NCI-H2107 (cell line): Measurements from ENCODE around the gene RUNX2.

Experiments used
- DNase-seq: peaks from one replicate; lab custom pipeline; 2025; lab: John Stamatoyannopoulos, UW

RUNX2 gene

DNA sequence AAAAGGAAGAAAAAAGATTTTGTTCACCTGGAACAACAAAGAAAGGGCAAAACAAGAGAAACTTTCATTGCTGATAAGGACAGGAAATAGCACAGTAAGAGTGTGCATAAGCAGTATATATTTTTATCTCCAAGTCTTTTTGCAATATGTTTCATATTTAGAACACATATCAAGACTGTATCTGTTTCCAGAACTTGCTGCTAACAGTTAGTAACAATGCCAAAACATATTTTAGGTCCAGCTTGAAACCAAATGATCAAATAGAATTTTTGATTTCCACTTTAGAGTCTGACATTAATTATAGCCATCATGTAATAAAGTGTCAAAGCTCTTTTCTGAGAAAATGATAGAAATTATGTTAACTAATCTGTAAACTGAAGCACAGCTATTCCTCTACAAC is 193.1 kb downstream of the RUNX2 start:
- no peak for DNase-seq

GRCh38 chr6:45522486-45522885 is 194.4 kb downstream of the RUNX2 start:
- DNase-seq, result no peak

DNA sequence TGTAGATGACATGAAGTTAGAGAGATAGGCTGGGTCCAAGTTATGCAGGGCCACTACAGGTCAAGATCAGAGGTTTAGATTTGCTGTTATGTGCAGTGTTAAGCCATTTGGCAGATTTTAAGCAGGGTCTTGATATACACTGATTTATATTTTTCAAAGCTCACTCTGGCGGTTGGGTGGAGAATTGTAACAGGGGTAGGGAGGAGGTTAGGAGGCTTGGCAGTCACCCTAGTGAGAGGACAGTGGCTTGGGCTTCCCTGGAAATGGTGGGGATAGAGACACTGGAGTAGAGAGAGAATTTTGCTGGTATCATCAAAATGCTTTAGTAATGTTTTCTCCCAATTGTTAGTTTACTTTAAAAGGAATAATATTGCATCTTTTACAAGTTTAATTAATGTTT is 199.1 kb downstream of the RUNX2 start:
- no peak for DNase-seq

- no peak for DNase-seq
Observed at GRCh38 chr6:45531999-45532595, 204.0 kb downstream of the RUNX2 start.

DNA sequence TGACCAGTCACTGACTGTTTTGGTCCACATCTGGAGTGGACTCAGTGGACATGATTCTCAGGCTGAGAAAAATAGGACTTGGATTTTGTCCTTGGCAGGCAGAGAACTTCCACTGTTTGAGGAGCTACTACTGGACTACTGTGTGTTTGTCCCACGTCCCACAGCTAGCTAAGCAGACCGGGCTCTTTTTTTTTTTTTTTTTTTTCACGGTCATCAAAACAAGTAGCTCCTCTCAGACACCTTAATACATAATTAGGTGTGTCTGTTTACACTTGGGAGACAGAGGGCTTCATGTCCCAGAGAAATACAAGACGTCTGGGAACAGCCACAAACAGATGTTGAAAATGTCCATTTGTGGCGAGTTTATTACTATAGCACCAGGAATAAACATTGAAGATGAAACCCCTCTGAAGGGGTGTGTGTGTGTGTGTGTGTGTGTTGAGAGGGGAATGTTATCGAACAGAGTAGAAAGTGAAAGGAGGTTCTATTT is 204.6 kb downstream of the RUNX2 start:
- no peak for DNase-seq

DNA sequence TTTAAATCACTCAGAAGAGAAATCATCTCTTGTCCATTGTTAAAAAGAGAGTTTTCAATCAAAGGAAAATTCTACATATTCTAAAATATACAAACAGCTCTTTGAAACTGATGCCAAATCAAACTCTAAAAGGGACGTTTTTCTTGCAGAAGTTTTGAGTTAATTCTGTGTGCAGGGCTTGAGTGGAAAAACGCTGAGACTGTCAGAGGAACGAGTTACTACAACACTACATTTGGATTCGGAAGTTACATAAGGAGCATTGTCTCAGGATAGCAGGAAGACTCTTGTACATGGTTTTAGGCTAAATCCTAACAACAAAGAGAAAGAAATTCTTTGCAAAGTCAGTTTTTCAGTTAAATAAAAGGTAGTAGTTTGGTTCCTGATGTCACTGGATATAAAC is 205.3 kb downstream of the RUNX2 start:
- DNase-seq, result no peak

DNA sequence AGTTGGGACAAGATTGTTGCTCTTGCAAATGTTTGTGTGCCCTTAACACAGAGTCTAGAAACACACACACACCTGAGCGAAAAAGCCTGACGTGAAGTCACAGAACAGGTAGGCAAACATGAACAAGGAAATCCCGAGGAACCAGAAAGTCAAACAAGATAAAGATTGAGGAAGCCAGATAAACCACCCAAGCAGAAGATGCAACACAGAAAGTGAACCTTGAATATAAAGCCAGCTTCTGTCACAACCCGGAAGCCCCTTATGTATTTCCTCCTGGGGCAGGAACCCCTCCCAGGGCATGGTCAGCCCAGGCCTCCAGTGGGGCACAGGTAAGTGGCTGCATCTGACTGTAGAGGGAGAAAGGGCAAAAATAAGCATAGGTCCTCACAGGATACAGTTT is 207.8 kb downstream of the RUNX2 start:
- DNase-seq, result no peak

- no peak for DNase-seq
Observed at GRCh38 chr6:45537539-45537938, 209.4 kb downstream of the RUNX2 start.

GRCh38 chr6:45538641-45539547 is 210.8 kb downstream of the RUNX2 start:
- DNase-seq, result no peak

DNA sequence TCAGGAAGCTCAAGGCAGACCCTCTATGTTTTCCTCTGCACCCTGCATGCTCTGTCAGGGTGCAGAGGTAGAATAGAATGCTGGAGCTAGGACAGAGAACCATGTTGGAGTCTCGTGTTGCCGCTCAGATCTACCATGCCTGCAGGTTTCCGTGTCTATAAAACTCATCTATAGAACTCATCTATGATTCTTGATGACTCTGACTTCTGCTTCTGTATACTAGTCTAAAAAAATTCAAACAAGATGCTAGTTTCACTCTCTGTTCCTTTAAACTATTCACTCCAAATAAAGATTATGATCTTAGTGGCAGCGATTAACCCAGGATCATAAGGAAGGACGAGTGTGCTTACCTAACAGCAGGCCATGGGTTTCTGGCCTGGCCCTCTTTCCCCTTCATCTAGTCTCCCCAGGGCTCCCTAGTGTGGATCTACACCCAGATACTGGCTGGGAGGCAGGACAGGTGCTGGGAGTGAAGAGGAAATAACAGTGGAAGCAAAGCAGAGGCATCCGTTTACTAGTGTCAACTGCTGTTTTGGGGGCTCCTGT is 212.3 kb downstream of the RUNX2 start:
- no peak for DNase-seq

- DNase-seq, result no peak
Observed at GRCh38 chr6:45541934-45542333, 213.8 kb downstream of the RUNX2 start.

DNA sequence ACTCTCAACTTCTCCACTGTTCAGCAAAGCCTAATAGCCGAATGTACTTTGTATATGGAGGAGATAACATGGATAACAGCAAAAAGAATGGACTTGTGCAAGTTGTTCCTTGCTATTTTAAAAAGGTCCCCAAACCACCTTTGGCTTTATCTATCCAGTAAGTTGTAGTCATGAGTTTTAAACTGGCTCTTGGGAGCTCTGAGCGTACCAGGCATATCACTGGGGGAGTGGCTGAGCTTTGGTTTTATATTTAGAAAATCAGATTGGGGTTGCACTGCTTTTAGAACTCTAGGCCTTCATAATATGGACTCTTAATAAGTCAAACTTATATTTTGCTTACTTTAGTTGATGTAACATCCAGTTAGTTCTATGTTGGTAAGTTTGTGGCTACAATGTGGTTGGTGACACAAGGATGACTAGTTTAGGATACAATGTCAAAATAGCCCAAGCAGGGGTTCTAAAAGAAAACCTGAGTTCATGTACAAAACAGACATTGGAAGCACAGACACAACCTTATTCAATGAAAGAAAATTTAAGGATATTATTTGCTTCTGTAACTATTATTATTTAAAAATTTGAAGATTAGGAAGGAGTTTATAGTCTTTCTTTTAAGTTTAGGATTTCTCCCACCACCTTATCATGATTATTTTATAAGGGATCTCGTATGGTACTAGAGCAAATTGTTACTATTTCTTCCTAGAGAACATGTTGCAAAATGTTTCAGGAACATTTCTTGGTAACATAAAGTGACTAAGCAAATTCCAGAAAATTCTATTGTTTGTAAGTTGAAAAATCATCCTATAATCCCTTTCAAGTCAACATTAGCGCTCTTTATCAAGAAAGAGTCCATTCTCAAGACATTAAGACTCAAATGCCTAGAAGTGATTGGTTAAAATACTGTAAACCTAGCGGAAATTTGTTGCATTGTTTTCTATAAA is 215.4 kb downstream of the RUNX2 start:
- no peak for DNase-seq

DNA sequence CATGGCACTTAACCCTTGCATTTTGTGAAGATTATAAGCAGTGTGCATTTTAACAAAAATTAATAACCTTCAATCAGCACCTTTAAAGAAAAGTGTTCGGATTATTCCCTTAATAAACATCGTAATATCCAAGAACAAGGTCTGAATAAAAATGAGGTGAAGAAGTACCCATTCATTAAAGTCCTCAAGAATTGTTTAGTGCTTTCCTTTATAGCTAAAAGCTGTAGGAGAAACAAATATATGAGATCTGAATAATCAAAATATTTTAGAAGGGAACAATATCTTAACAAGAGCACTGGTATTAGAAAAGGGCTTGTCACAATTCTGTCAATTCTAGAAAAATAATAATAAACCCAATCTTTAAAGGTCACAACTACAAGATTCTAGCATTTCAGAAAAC is 217.3 kb downstream of the RUNX2 start:
- DNase-seq, result no peak

DNA sequence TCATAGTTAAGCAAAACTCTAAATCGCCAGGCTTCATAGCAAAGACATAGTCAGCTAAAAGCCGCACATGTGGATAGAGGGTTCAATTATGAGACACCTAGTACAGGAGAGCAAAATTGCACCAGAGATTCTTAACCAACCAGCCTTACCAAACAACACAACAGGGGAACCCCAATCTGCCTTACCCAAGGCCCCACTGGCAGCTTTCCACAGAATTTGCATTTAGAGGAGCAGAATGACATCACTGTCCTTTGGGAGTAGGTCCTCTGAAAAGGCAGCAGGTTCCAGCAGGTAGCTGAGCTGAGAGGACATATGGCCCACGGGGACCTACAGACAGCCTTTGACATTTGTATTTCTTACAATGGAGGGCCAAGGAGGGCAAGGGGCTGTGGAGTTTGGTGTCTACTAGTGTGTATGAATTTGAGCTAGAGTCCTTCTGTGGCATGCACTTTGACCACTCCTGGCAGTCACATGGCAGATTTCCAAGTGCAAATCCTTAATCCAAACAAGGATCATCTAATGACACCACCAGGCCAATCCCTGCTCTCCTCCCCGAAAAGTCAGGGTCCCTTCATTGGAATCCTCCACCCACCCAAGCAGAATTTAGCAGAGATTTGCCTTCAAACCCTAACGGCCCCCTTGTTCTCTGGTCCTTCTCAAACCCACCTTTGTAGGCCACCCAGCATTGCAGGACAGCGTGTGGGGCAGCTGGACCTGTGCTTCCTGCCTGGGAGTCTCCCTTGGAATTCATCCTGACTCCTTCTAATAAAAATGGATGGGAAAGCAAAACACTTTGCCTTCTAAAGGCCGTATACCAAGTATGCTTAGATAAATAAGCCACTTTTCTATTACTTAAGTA is 220.8 kb downstream of the RUNX2 start:
- no peak for DNase-seq

DNA sequence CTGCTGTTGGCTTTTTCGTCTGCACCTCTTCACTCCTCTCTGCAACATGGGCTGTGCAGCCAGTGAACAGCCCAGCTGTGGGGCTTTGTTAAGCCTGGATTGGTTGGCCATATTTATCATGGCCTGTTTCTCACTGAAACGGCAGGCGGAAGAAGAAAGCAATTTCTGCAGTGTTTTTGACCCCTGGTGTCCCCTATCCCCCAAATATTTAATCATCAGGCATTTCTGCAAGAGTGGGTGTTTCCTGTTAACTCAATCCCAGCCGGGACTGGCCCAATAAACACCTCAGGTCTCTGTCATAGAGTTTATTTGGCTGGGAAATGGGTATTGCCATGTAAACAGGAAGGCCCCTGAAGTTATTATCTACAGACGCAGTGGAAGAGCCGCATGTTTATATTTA is 224.4 kb downstream of the RUNX2 start:
- no peak for DNase-seq

DNA sequence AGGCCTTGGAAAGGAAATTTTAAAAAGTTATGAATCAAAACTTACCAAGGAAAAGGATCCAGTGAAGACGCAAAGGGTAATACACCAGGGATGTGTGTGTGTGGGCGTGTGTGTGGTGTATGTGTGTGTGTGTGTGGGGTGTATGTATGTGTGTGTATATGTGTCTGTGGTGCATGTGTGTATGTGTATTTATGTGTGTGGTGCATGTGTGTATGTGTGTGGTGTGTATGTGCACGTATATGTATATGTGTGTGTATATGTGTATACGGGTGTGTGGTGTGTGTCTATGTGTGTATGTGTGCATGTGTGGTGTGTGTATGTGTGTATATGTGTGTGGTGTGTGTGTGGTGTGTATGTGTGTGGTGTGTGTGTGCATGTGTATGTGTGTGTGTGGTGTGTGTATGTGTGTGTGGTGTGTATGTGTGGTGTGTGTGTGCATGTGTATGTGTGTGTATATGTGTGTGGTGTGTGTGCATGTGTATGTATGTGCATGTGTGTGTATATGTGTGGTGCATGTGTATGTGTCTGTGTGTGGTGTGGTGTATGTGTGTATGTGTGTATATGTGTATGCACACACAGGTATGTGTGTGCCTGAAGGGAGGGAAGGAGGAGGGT is 225.7 kb downstream of the RUNX2 start:
- DNase-seq, result no peak

DNA sequence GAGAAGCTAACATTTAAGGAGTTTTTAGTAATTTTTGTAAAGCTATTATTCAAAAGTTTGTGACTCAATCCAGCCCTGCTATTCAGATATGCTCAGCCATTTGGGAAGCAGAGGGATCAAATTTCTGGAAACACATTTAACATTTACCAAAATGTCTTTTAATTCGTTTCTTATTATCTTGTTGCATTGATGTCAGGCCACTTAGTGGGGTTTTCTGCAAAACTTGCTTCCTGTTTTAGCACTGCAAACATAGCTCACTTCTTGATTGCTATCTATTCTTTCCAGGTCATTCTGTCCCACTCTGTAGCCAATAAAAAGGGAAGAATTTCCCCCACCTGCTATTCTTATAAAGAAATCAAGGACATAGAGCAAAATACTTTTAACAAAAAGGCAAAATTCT is 226.5 kb downstream of the RUNX2 start:
- DNase-seq, result no peak

DNA sequence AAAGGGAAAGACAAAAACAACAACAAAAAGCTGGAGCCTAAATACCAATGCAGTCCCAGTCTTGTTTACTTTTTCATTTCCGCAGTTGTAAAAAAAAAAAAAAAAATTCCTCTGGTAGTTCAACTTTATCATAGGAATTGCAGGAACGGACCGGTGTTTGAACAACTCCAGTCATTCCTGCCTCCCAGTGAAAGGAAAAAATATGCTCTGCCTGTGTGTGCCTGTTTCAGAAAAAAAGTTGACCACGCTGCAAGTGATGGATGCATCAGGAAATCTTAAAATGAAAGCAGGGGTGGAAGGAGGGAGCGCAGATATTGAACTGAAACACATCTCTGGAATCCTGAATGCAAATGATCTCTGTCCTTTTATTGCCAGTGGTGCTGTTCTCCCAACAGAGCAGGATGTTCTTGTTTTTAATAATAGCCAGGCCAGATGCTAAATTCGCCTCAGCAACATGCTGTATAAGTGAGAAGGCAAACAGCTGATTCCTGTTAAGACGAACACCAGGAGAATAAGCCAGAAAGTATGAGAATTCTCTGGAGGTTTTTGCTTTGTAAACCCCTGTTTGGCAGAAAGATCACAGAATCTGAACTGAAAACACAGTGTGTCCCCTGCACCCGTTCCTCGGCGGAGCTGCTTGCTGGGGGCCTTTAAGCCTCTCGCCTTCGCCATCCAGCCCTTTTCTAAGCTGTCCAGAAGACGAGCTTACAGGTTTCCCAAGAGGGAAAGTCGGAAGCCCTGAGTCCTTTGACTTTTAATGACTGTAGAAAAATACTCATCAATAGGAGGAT is 228.0 kb downstream of the RUNX2 start:
- no peak for DNase-seq

DNA sequence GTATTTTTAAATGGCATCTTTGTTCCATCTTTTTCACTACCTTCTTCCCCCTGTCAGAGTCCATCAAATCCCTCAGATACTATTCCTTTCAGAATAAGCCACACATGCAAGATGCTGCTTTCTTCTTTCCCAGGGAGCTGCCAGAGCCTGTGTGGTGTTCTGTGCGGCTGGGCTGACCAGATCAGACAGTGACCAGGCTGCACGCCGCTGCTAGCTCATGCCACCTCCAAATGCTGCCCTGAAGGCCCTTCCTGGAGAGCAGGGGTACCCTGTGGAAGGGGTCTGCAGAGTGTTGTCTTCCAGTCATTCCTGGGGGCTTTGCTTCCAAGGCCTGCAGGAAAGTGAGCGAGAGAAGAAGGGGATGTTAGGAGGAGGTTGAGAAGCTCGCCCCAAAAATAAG is 228.7 kb downstream of the RUNX2 start:
- no peak for DNase-seq

DNA sequence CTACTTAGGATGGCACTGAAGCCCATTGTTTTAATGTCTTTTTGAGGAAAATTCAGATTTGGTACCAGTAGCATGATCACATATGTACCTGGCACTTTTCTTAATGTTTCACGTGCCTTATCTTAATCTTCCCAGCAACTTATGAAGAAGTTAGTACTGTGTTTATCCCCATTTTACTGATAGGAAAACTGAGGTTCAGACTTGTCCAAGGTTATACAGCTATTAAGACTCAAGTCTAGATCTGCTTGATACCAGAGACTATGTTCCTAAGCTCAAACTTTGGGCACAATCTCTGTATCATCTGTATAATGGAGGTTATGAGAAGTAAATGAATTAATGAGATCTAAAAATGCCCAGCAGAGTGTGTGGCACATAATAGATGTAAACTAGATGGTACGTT is 229.3 kb downstream of the RUNX2 start:
- no peak for DNase-seq
